GDM1 (cell line): ENCODE measurements around the gene TMEM244.
"Not testable (repeated sequence)": the region's sequence is repeated elsewhere in the genome, so short reads cannot be mapped to it uniquely, and the experiment has no call there.

Experiments
- DNase-seq: peaks from one replicate; lab custom pipeline; 2025; lab: John Stamatoyannopoulos, UW

The TMEM244 gene

GRCh38 chr6:129807141-129807540 lies 54.0 kb downstream of the TMEM244 start:
- DNase-seq, result not testable (repeated sequence)

- not testable (repeated sequence) for DNase-seq
These were observed 58.2 kb downstream of the TMEM244 start for GRCh38 chr6:129802920-129803319.

- no peak for DNase-seq
These were observed 59.2 kb downstream of the TMEM244 start for GRCh38 chr6:129801909-129802308.

GRCh38 chr6:129795261-129795660 lies 65.9 kb downstream of the TMEM244 start:
- no peak for DNase-seq

- no peak for DNase-seq
These were observed 67.7 kb downstream of the TMEM244 start for GRCh38 chr6:129793447-129793846.

- DNase-seq, result no peak
These were observed 69.1 kb downstream of the TMEM244 start for GRCh38 chr6:129792049-129792448.

GRCh38 chr6:129790785-129791184 lies 70.3 kb downstream of the TMEM244 start:
- DNase-seq, result no peak

- no peak for DNase-seq
These were observed 71.1 kb downstream of the TMEM244 start for GRCh38 chr6:129789974-129790373.

- DNase-seq, result no peak
These were observed 73.3 kb downstream of the TMEM244 start for GRCh38 chr6:129787816-129788215.

GRCh38 chr6:129786548-129786947 lies 74.6 kb downstream of the TMEM244 start:
- no peak for DNase-seq

GRCh38 chr6:129785756-129786135 lies 75.4 kb downstream of the TMEM244 start:
- DNase-seq, result no peak

- no peak for DNase-seq
These were observed 75.9 kb downstream of the TMEM244 start for GRCh38 chr6:129785047-129785755.
